NCI-H2081 treated with DMSO at 0.1 percent for 48 hours (cell line): ENCODE results near the gene KAT2B.

Source experiments
- DNase-seq: peaks from one replicate; lab custom pipeline; 2025; lab: John Stamatoyannopoulos, UW

KAT2B gene

DNA sequence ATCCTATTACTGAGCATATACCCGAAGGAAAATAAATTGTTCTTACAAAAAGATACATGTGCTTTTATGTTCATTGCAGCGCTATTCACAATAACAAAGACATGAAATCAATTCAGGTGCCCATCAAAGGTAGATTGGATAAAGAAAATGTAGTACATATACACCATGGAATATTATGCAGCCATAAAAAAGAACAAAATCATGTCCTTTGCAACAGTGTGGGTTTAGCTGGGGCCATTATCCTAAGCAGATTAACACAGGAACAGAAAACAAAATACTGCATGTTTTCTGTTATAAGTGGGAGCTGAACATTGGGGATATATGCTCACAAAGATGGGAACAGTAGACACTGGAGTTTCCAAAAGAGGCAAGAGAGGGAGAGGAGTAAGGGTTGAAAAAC is 103.3 kb downstream of the KAT2B start:
- DNase-seq, result no peak

DNA sequence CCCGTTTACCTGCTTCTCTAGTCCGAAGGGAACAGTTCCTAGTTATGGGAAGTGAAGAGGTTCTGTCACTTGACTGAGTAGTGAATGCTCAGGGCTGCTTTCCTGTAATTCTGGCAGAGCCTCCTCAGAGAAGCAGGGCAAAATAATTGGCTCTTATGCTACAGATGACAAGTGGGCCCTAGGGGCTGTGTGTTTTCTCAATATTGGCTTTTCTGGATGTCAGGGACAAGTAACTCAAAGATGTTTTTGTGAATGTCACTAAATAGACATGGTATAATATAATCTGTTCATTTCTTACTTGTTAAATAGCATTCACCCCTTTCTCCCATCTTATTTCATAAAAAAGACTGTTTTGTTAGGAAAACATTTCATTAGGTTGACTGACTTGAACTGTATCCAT is 105.6 kb downstream of the KAT2B start:
- no peak for DNase-seq

DNA sequence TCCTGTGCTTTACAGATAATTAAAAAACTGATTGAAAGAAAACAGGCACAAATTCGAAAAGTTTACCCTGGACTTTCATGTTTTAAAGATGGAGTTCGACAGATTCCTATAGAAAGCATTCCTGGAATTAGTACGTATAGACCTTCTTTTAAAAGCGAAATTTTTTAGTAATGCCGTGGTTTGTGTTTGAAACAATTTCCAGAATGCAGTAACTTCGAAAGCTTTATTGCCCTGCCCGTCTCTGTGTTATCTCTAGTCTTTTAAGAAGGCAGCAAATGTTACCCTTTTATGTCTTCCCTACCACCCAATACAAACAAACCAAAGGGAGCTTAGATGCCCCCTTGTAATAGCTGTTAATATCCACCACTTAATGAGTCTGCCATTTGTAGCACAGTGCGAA is 106.1 kb downstream of the KAT2B start:
- DNase-seq, result no peak

DNA sequence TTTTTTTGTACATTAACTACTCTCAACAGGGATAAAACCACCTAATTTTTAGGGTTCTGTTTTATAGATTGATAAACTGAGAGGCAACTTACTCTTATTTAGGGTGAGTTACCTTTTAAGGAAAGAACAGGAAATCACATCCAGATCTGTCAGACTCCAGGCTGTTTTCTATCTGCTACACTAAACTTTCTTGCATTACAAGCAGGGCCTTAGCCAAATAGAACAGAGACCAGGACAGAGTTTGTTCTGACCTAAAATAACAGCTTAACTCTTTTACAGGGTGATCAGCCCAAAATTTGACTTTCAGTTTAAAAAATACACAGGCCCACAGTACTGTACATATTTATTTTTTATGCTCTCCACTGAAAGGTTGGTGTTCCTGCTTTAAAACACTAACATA is 107.1 kb downstream of the KAT2B start:
- DNase-seq, result no peak

DNA sequence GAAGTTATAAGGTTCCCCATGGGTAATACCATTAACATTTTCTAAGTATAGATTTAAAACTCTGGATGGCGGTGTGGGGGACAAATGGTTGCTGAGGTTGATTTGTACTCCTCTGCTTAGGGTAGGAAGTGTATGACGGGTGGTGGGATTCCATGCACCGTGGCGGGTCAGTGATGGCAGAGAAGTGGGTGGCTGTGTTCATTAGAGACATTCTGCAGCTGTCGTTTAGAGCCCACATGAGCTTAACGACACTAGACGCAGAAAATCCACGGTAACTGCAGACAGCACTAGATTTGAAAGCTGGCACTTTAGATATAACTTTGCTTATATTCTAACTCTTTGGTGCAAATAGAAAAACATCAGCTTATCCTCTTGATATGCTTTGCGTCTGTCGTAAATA is 108.2 kb downstream of the KAT2B start:
- DNase-seq, result no peak

DNA sequence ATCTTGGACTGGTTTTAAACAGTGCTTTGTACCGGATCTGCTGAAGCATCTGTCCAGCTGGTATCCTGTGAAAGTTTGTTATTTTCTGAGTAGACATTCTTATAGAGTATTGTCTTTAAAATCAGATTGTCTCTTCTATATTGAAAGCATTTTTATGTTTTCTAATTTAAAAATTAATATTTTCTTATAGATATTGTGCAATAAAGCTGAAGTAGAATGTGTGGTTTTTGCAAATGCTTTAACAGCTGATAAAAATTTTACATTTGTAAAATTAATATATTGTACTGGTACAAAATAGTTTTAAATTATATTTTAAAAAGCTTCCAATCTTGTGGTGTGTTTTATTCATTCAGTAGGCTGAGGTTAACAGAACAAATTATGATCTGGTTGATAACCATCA is 113.8 kb downstream of the KAT2B start:
- no peak for DNase-seq

DNA sequence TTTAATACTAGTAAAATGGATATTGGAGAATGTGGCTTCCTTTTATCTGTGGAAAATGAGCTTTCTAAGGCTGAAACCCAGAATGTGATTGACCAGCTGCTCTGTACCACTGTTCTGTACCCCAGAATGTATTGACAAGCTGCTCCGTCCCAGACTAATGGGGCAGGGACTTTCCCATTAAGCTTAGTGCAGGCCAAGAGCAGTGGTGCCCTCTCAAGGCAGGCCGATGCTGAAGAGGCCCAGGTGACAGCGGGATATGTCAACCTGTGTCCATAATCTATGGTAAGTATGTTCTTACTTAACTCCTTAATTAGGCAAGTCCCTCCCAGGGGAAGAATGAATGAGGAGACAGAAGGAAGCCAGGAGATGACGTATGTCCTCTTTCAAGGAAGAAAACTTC is 114.7 kb downstream of the KAT2B start:
- no peak for DNase-seq

DNA sequence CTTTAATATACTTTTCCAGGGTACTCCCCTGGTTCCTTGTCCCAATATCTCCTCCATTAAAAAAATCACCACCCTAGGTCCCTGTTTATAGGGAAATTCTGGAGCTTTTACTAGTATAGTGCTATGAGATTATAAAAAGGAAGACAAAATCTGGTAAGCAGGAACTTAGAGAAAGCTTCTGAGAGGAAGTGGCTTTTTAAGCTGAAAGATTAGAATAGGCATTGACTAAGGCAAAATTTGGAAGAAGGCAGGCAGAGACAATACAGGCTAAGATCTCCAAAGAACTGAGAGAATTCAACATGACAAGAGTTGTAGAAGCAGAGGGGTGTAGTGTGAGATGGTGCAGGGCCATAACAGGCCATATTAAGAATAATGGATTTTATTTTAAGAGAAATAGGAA is 120.0 kb downstream of the KAT2B start:
- DNase-seq, result no peak

DNA sequence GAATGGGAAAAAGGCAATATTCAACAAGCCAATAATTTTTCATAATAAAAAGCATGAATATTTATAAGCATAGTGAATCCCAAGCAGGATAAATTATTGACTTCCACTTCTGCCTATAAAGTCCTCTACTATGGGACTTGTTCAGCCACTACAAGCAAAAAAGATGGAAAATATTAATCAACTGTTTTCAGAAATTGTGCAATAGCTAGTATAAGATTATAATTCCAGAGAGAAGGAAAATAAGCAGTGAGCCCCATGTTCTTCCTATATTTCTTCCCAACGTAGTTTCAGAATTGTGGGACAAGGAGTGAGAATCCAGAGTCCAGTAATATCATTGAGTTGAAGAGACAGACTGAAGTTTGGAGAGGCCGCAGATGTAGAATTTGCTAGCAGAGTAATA is 121.5 kb downstream of the KAT2B start:
- no peak for DNase-seq

DNA sequence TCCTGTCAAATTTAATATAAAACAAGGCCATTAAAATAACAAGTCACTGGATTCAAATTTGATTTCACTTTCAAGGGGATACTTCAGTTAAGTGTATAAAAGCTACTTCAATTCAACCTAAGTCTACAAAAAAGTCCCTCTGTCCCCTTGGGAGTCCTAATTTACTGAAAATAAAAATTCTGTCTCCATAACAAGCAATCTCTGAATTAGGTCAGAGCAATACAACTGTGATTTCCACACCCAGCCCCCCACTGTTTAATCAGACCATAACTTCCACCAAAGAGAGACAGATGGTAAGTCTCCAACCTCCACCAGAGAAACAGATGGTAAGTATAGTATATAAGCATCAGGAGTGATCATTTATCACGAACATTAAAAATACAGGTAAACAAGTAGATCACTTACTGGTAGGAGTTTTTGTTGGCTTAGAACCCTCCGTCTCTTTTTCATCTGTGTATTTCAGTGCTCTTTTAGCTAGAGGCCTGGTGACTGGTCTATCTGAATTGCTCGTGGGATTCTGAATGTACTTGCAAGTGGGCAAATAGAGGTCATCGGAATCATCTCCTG is 133.7 kb downstream of the KAT2B start:
- no peak for DNase-seq

DNA sequence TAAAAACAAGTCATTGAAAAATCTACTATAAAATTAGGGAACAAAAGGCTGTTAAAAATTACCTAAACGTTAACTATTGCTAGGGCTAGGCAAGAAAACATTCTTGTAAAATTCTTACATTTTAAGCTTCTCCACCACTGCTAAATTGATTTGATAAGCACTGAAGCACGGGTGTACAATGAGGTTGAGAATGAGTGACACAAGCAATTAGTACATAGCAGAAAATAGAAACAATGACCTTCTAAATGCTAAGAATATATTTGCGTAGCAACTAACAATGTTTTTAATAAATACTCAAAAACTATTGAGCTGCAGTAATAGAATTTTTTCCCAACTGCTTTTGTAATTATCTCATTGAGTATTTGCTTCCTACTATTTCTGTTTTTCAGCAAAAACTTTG is 141.0 kb downstream of the KAT2B start:
- no peak for DNase-seq

DNA sequence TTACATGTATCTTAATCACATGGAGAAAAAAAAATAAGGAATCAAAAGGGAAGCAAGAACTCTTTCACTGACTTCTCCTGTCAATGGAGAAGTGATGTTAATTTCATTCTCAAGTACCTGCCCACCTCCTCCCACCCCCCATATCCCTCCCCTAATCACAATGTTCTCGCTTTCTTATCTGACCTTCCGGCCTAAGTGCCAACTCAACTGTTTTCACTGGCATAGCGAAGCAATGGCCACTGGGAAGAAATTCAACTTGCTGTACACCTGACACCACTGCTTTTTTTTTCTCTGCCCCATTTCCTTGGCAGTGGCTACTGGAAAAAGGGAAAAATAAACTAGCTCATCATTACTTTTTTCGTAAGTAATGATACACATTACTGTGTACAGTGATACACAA is 142.0 kb downstream of the KAT2B start:
- DNase-seq, result no peak

DNA sequence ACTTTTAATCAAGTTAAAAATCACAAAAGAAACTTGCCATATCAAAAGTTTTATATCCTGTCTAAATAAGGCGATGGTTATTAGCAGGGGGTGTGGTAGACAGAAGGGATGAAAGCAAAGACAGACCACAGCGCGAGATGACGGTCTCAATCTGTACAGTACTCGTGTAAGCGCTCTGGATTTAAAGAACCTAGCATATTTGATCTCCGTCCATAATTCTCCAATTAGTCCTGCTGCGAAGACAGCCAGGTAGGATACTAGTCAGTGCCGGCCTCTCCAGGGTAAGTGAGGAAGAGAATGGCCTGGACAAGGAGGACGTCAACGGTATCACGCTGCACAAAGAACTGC is 145.1 kb downstream of the KAT2B start:
- no peak for DNase-seq

DNA sequence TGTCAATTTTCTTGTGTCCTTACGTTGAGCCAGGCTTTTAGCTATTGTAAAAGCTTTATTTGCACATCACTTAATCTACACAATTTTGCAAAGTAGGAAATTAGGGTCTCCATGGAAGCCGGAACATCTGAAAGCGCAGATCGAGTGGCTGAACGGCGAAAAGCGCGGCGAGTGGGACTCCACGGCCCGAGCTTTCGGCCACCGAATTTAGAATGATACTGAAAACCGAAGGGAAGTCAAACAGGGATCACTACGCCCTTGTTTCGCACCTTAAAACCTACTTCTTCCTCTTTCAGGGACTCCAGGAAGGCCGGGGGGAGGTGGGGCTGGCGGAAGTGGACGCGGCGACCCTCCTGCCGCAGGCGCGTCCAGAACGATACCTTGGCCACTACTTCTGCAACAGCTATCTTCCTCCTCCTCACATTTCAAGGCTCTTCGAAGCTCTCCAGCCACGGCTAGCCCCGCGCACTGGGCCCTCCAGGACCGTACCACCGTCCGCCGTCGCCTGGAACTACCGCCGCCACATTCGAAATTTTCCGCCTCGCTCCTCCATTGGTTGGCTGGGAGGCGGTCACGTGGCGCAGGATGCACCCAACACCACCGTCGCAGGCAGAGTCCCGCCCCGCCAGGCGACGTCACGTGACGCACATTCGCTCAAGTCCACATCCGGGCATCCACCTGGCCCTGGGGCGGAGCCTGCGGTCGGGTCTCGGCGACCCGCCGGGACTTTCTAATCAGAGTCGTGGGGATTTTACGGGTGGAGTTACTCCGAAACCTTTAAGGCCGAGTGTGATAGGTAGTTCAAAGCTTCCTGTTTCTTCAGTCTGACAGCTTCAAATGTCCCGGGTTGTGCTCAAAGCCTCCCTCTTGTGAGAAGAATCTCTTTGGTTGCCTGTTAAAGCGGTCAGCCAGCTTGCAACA is 145.7 kb downstream of the KAT2B start, which contains the start of gene SGO1:
Gene SGO1, minus strand, starts transcription at position 528 of the 921 bp plus-strand sequence. CDS start 2,179 bp downstream, outside the sequence.
- DNase-seq, result peak; percentile 62

DNA sequence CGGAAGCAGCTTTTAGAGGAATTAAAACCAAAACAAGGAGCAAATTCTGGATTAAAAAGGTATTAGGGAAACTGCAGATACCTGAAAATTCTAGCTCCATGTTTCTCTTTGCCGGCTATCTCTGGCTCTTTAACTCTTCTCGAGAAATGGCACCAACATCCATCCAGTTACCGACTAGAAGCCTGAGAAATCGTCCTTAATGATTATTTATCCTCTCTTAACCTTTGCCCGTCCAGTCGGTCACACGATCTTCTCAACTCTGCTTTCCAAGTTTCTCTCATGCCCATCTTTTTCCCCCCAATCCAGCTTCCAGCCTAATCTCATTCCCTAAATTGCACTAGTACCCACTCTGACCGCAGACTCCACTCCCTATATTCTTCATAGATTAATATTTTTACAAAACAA is 146.4 kb downstream of the KAT2B start:
- DNase-seq, result no peak

DNA sequence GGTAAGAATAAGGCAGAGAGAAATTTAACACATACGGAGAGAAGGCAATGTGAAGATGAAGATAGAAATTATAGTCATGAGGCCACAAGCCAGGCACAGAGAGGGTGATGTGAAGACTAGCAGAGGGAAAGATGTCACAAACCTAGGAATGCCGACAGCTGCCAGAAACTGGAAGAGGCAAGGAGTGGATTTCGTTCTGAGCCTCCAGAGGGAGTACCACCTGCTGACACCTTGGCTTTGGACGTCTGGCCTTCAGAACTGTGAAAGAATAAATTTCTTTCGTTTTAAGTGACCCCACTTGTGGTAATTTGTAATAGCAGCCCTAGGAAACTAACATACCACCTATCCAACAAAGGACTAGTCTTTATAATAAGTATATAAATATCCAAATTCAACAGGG is 150.7 kb downstream of the KAT2B start:
- no peak for DNase-seq

DNA sequence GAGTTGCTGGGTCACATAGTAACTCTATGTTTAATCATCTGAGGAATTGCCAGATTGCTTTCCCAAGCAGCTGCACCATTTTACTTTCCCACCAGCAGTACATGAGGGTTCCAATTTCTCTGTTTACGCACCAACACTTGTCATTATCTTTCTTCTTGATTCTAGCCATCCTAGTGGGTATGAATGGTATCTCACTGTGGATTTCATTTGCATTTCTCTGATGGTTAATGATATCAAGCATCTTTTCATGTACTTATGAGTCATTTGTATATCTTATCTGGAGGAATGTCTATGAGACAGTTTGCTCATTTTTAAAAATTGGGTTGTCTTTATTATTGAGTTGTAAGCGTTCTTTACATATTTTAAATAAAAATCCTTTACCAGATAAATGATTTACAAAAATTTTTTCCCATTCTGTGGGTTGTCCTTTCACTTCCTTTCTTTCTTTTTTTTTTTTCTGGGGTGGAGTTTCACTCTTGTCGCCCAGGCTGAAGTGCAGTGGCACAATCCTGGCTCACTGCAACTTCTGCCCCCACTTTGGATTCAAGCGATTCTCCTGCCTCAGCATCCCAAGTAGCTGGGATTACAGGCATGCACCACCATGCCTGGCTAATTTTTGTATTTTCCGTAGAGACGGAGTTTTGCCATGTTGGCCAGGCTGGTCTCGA is 154.7 kb downstream of the KAT2B start:
- no peak for DNase-seq

DNA sequence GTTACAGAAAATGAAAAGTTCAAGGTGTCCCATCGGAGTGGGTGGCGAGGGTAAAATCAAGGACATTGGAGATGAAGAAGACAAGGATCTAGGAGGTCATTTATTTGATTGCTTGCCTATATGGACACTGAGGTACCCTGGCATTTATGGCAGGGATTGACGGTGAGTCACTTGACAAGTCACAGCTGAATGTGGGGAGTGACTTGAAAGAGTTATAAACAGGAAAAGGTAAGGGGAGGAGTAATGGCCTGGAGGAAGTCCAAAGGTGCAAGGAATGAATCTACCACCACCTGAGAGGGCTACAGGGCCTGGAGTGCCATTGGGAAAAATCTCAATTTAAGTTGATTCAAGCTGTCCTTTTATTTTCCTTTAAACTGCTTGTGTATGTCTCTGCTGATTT is 157.5 kb downstream of the KAT2B start:
- DNase-seq, result no peak

DNA sequence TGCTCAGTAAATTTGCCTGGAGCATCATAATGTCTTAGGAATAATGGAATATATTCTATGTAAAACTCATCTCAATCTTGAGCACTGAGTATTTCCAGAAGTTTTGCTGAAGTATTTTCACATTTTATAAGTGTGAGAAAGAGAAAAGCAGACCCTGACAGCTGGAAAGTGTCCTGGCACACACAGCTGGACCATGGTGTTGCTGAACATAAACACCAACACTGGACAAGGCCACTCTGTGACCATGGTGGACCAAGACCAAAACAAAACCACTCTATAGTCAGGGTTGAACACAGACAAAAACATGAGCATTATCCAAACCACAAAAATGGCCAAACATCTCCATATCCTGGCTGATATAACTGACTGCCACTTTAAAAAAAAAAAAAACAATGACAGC is 160.9 kb downstream of the KAT2B start:
- DNase-seq, result no peak
